GM10266 (cell line): ENCODE data around the gene GALNS.
"Not testable (repeated sequence)": the region's sequence is repeated elsewhere in the genome, so short reads cannot be mapped to it uniquely, and the experiment has no call there.

Experiments
- DNase-seq: peaks from one replicate; pipeline ENCODE4 v3.0.0; 2012; ENCODE audit errors: extremely low spot score
- TF ChIP-seq, protein P1 (sequence below): IDR thresholded peaks from 2 replicates; pipeline ENCODE4 v1.5.1; 2012; ENCODE audit warnings: mild to moderate bottlenecking, low read depth; ENCODE audit not compliant: control insufficient read depth, insufficient read depth; ENCODE audit errors: missing control alignments

The GALNS gene

DNA sequence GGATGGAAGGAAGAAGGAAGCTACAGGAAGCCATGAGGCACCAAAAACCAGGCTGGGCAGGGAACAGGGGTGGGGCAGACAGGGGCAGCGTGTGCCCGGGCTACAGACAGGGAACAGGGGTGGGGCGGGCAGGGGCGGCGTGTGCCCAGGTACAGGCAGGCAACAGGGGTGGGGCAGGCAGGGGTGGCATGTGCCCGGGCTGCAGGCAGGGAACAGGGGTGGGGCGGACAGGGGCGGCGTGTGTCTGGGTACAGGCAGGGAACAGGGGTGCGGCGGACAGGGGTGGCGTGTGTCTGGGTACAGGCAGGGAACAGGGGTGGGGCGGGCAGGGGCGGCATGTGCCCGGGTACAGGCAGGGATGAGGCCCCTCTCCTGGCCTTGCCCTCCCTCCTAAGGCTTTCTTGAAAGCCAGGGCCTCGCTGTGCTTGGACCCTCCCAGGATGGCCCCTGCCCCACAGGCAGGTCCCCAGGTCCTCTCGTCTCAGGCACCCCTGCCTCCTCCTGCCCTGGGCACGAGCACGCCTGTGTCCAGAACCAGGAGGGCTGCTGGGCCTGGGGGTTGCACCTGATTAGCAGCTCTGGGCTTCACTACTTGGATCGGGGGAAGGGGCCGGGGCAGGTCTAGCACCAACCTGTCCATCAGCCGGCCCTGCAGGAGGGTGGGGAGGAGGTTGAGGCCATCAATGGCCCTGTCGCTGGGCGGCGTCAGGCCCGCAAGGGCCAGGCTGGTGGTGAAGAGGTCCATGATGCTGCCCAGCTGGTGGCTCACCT lies 30.5 kb downstream of the GALNS start:
- TF ChIP-seq, protein P1, sequence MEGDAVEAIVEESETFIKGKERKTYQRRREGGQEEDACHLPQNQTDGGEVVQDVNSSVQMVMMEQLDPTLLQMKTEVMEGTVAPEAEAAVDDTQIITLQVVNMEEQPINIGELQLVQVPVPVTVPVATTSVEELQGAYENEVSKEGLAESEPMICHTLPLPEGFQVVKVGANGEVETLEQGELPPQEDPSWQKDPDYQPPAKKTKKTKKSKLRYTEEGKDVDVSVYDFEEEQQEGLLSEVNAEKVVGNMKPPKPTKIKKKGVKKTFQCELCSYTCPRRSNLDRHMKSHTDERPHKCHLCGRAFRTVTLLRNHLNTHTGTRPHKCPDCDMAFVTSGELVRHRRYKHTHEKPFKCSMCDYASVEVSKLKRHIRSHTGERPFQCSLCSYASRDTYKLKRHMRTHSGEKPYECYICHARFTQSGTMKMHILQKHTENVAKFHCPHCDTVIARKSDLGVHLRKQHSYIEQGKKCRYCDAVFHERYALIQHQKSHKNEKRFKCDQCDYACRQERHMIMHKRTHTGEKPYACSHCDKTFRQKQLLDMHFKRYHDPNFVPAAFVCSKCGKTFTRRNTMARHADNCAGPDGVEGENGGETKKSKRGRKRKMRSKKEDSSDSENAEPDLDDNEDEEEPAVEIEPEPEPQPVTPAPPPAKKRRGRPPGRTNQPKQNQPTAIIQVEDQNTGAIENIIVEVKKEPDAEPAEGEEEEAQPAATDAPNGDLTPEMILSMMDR: no peak

DNA sequence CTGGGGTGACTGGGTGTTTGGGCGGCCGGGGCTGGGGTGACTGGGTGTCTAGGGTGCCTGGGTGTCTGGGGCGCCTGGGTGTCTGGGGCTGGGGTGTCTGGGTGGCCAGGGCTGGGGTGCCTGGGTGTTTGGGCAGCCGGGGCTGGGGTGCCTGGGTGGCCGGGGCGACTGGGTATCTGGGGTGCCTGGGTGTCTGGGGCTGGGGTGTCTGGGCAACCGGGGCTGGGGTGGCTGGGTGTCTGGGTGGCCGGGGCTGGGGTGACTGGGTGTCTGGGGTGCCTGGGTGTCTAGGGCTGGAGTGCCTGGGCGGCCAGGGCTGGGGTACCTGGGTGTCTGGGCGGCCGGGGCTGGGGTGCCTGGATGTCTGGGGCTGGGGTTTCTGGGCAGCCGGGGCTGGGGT lies 31.6 kb downstream of the GALNS start:
- no peak for DNase-seq
- TF ChIP-seq, protein P1: no peak

More for the DNA sequence above, 30.5 kb downstream of the GALNS start:
- DNase-seq: no peak

DNA sequence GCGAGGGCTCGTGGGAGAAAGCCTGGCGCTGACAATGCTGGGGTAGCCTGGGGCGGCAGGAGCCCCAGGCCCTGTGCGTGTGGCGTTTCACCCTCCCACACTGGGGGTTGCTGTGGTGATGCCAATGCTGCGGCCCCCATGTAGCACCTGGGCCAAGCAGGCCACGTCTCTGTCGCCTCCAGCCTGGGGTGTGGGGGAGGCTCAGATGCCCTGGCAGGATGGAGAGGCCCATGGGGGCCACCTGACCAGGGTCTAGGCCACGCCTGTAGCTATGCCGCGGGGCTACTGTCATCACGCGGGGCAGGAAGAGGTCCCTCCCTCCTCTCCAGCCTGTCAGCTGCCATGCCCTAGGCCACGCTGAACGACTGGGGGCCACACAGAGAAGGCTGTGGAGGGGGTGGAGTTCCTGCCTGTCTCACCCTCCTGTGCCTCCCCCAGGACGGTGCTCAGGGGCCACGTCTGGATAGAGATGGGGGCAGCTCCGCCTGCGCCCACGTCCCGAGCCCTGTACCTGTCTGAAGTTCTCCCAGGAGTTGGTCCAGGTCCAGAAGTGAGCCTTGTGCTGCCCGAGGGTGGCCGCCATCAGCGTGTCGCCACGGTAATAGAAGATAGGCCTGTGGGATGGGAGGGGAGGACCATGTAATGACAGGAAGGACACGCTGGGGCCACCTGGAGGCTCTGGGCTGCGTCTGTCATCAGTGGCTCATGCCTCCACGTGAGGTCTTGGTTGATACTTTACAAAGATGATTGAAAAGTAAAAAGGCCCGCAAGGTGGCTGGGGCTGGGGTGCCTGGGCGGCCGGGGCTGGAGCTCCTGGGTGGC lies 32.3 kb downstream of the GALNS start:
- DNase-seq: no peak
- TF ChIP-seq, protein P1: no peak

DNA sequence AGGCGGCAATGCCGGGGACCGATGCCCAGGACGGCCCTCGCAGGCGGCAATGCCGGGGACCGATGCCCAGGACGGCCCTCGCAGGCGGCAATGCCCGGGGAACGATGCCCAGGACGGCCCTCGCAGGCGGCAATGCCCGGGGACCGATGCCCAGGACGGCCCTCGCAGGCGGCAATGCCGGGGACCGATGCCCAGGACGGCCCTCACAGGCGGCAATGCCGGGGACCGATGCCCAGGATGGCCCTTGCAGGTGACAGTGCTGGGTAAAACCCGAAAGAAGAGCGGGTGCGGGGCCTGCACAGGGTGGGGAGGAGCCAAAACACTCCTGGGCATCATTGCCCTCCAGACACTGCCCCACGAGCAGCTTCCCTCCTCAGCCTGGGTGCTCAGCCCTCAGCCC lies 33.1 kb downstream of the GALNS start:
- DNase-seq: not testable (repeated sequence)

DNA sequence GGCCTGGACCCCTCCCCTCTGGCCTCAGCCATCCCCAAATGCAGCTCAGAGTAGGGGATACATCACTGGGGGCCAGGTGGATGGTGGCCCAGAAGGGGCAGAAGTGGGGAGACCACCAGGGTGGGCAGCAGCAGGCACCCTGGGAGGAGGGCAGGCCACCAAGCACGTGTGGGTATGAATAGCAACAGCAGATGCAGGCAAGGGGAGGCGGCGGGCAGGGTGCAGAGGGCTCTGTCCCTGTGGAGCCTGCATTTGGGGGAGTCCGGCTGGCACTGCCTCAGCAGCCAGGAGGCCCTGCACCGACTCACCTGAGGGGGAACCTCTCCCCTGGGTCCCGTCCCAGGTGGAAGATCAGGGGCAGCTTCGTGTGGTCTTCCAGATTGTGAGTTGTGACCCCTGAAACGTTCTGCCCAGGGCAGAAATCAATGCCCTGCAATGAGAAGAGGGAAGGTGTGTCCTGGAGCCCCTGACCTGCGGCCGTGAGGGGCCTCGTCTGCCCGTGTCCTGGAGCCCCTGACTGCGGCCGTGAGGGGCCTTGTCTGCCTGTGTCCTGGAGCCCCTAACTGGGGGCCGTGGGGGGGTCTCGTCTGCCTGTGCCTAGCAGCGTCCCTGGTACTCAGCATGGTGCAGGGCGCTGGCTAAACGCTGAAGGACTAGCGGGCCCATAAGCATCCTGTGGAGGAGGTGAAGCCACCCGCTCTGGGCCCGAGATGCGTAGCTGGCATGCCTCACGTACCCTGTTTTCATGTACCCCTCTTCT lies 34.3 kb downstream of the GALNS start:
- TF ChIP-seq, protein P1: no peak
- DNase-seq: no peak

DNA sequence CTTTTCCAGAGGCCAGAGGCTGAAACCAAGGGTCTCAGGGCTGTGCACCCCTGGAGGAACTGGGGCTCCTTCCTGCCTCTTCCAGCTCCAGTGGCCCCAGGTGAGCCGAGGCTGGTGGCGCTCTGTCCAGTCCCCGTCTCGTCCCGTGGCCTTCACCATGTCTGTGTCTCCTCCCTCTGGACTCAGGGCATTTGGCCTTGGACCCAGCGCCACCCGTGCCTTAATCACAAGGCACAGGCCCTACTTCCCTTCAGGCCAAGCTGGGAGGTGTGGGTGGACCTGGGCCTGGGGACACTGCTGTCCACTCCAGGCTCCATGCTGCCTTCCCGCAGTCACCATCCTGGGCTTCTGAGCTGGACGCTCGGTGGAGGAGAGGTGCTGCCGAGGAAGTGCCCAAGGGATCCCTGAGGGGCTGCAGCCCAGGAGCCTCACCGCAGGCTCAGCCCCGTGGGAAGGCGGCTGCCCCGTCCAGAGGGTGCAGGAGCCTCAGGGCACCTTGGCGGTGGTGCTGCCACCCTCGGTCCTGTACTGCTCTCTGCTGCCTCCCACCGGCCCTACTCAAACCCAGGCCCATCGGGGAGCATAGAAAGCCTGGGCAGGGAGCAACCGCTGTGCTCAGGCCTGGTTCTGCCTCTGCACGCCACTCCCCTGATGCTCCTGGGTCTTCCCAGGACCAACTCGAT lies 35.4 kb downstream of the GALNS start:
- TF ChIP-seq, protein P1: no peak
- DNase-seq: no peak
